K562 treated with DMSO at 1 percent for 12 hours (cell line): ENCODE data around the gene PDE7B. TPM values are rescaled to one million over a fixed set of nuclear protein-coding genes. Genes with fewer than 3 reads are reported as not detected.

ENCODE experiments used
- total RNA-seq: library from RNA; unstranded; fragments of 300-600 nt; gene quantifications from 2 replicates; pipeline ENCODE4 v1.2.3, GENCODE V29; 2022; ENCODE audit not compliant: insufficient read depth

The PDE7B gene
- not detected in 2 replicates for total RNA-seq

GRCh38 chr6:135851442-135852271 is at the start of gene PDE7B:
PDE7B (plus strand) TSS chr6:135851701.

